Neuronal stem cell (in vitro differentiated cells): Measurements from ENCODE around the gene TRIM63.

ENCODE experiments used
- DNase-seq: peaks from one replicate; pipeline ENCODE4 v3.0.0-alpha.2; 2013; ENCODE audit warnings: low spot score
- H2AFZ ChIP-seq: one replicate; pipeline ENCODE4 v1.6.1; 2013; ENCODE audit warnings: mild to moderate bottlenecking, low read length, inconsistent platforms
- H2AK5ac ChIP-seq: 2 replicates; pipeline ENCODE4 v1.6.1; 2013; ENCODE audit warnings: low read depth, mild to moderate bottlenecking, inconsistent platforms, low read length, moderate library complexity, mixed read lengths
- H2BK120ac ChIP-seq: 2 replicates; pipeline ENCODE4 v1.6.1; 2013; ENCODE audit warnings: low read depth, mild to moderate bottlenecking, inconsistent platforms, low read length, moderate library complexity, mixed read lengths
- H2BK12ac ChIP-seq: one replicate; pipeline ENCODE4 v1.6.1; 2013; ENCODE audit warnings: low read length, inconsistent platforms
- H2BK15ac ChIP-seq: 2 replicates; pipeline ENCODE4 v1.6.1; 2013; ENCODE audit warnings: mild to moderate bottlenecking, low read length, inconsistent platforms, mixed read lengths
- H2BK5ac ChIP-seq: one replicate; pipeline ENCODE4 v1.6.1; 2013; ENCODE audit warnings: inconsistent platforms, mild to moderate bottlenecking, low read length, moderate library complexity
- H3K14ac ChIP-seq: one replicate; pipeline ENCODE4 v1.6.1; 2013; ENCODE audit warnings: low read length, inconsistent platforms
- H3K18ac ChIP-seq: 2 replicates; pipeline ENCODE4 v1.6.1; 2013; ENCODE audit warnings: low read length, inconsistent platforms
- H3K23ac ChIP-seq: 2 replicates; pipeline ENCODE4 v1.6.1; 2013; ENCODE audit warnings: low read depth, mild to moderate bottlenecking, mixed read lengths, low read length, inconsistent platforms; ENCODE audit not compliant: poor library complexity
- H3K27ac ChIP-seq: replicated peaks from 3 replicates; pipeline ENCODE4 v1.5.1; 2013; ENCODE audit warnings: low read length, inconsistent platforms
- H3K27me3 ChIP-seq, 3 experiments: 2 replicates each; pipeline ENCODE4 v1.6.1; 2013; ENCODE audit warnings: low read length in 3 of 3, mild to moderate bottlenecking in 2 of 3, inconsistent platforms in 1 of 3, low read depth in 1 of 3, mixed read lengths in 1 of 3, moderate library complexity in 1 of 3; ENCODE audit not compliant: control insufficient read depth in 3 of 3, insufficient read depth in 3 of 3
- H3K36me3 ChIP-seq, 2 donors: replicated peaks in 1 of 2; 2 replicates each; pipeline ENCODE4 v1.6.1; 2013; ENCODE audit warnings: low read length in 2 of 2; ENCODE audit not compliant: control insufficient read depth in 2 of 2, insufficient read depth in 2 of 2
- H3K4ac ChIP-seq: 2 replicates; pipeline ENCODE4 v1.6.1; 2013; ENCODE audit warnings: inconsistent platforms, mild to moderate bottlenecking, low read length, moderate library complexity
- H3K4me1 ChIP-seq, 2 donors: 1 replicate in 1 of 2; 2 replicates in 1 of 2; pipeline ENCODE4 v1.6.1; 2013; ENCODE audit warnings: low read length in 2 of 2, low read depth in 1 of 2; ENCODE audit not compliant: control insufficient read depth in 2 of 2, insufficient read depth in 1 of 2
- H3K4me2 ChIP-seq: one replicate; pipeline ENCODE4 v1.6.1; 2013; ENCODE audit warnings: mild to moderate bottlenecking, low read length, inconsistent platforms; ENCODE audit not compliant: insufficient read depth, poor library complexity, severe bottlenecking
- H3K4me3 ChIP-seq, 2 donors: 2 replicates each; pipeline ENCODE4 v1.5.1; 2013; ENCODE audit warnings: low read length in 2 of 2, mild to moderate bottlenecking in 2 of 2, inconsistent platforms in 1 of 2, moderate library complexity in 1 of 2
- H3K79me1 ChIP-seq: one replicate; pipeline ENCODE4 v1.6.1; 2013; ENCODE audit warnings: low read depth, mild to moderate bottlenecking, inconsistent platforms, low read length, moderate library complexity
- H3K9ac ChIP-seq: one replicate; pipeline ENCODE4 v1.6.1; 2013; ENCODE audit warnings: mild to moderate bottlenecking, low read depth, low read length, inconsistent platforms; ENCODE audit not compliant: poor library complexity
- H3K9me3 ChIP-seq, 2 donors: replicated peaks in 1 of 2; 2 replicates each; pipeline versions ENCODE3 to v1.6.1; 2013; ENCODE audit warnings: low read length in 2 of 2, mild to moderate bottlenecking in 2 of 2, inconsistent platforms in 1 of 2, low read depth in 1 of 2, mixed read lengths in 1 of 2, moderate library complexity in 1 of 2; ENCODE audit not compliant: control insufficient read depth in 2 of 2, insufficient read depth in 1 of 2
- H4K8ac ChIP-seq: one replicate; pipeline ENCODE4 v1.6.1; 2013; ENCODE audit warnings: low read depth, mild to moderate bottlenecking, inconsistent platforms, low read length, moderate library complexity
- H4K91ac ChIP-seq: one replicate; pipeline ENCODE4 v1.6.1; 2013; ENCODE audit warnings: low read length, low read depth, mild to moderate bottlenecking, inconsistent platforms; ENCODE audit not compliant: poor library complexity
- WGBS, 2 donors: extraction: QIAGEN DNeasy Blood & Tissue Kit; methylation state at CpG; one replicate each; pipeline ENCODE4 v1.1.7; 2013; ENCODE audit warnings: missing lambda C conversion rate in 2 of 2, mixed read lengths in 1 of 2; ENCODE audit not compliant: insufficient read length in 2 of 2, insufficient replicate concordance in 1 of 2; ENCODE audit errors: extremely low coverage in 2 of 2; 5-methylcytosine and 5-hydroxymethylcytosine counted together

Gene TRIM63

DNA sequence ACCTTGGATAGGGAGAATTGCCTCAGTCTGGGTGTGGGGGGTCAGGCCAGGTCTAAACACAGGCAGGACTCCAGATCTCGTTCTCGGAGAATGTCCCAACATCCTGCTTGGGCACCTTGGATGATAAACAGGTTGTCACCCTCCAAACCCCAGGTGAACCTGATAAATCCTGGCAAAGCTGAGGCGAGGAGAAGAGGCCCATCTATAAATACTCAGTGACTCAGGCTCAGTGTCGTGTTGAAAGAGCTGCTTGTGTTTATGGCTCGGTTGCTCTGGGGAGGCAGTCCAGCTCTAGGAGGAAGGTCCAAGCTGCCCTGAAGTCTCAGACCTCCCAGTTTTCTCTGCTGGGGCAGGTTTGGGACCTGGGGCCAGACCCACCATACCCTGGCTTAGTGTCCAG is 15.8 kb upstream of the TRIM63 start:
- H3K14ac ChIP-seq: no peak overlapping the region
- no peaks in the 10 kb centered on the region for H3K9me3 ChIP-seq
- H4K8ac ChIP-seq: no peak overlapping the region
- no peak overlapping the region for H3K23ac ChIP-seq
- H3K27me3 ChIP-seq: peaks cover 0 to 31% (median 0%) of the 10 kb centered on the region in 3 experiments
- no peak overlapping the region for H3K9ac ChIP-seq
- no peak overlapping the region for H2AFZ ChIP-seq
- no peak overlapping the region for H3K4ac ChIP-seq
- H3K27ac ChIP-seq: no peak overlapping the region
- no peak overlapping the region for H2BK5ac ChIP-seq
- H2BK15ac ChIP-seq: no peak overlapping the region
- peaks cover 0 to 4% of the 10 kb centered on the region in 2 donors for H3K4me1 ChIP-seq
- H2BK12ac ChIP-seq: no peak overlapping the region
- H3K4me3 ChIP-seq: no peak overlapping the region
- no peak for DNase-seq
- H3K36me3 ChIP-seq: no peaks in the 10 kb centered on the region
- WGBS, 2 donors: no CpG with 5 or more reads among the region's 5 CpGs
- H3K4me2 ChIP-seq: no peak overlapping the region
- H3K18ac ChIP-seq: no peak overlapping the region
- no peak overlapping the region for H4K91ac ChIP-seq
- H2BK120ac ChIP-seq: no peak overlapping the region
- H2AK5ac ChIP-seq: no peak overlapping the region
- H3K79me1 ChIP-seq: no peaks in the 10 kb centered on the region

DNA sequence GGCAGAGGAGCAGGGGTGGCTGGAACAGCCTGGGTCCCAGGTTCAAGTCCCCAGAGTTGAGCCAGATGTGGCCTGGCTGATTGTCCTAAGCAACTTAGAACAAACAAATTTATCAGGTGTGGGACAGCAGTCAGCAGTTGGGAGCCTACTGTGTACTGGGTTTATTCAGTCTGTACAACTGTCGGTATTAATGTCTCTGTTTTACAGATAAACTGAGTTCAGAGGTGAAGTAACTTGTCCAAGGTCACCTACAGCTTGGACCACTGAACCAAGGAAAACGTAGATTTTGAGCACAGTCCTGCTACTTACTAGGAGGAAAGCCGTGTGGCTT is 14.6 kb upstream of the TRIM63 start:
- Histone ChIP-seq H3K79me1 (no peaks in the 10 kb centered on the region), H3K18ac (no peak overlapping the region), H3K4me1 (peaks cover 0 to 4% of the 10 kb centered on the region in 2 donors), H3K27ac (no peak overlapping the region), H2AK5ac (no peak overlapping the region), H2BK120ac (no peak overlapping the region), H3K4ac (no peak overlapping the region), H3K4me3 (no peak overlapping the region), H3K9ac (no peak overlapping the region), H3K9me3 (no peaks in the 10 kb centered on the region), H2BK15ac (no peak overlapping the region), H2BK5ac (no peak overlapping the region), H2BK12ac (no peak overlapping the region), H3K23ac (no peak overlapping the region), H4K8ac (no peak overlapping the region), H2AFZ (no peak overlapping the region), H3K27me3 (peaks cover 0 to 32% (median 0%) of the 10 kb centered on the region in 3 experiments), H3K36me3 (no peaks in the 10 kb centered on the region), H3K14ac (no peak overlapping the region), H3K4me2 (no peak overlapping the region), H4K91ac (no peak overlapping the region)
- DNase-seq: no peak
- no CpG with 5 or more reads among the region's 3 CpGs for WGBS, 2 donors

DNA sequence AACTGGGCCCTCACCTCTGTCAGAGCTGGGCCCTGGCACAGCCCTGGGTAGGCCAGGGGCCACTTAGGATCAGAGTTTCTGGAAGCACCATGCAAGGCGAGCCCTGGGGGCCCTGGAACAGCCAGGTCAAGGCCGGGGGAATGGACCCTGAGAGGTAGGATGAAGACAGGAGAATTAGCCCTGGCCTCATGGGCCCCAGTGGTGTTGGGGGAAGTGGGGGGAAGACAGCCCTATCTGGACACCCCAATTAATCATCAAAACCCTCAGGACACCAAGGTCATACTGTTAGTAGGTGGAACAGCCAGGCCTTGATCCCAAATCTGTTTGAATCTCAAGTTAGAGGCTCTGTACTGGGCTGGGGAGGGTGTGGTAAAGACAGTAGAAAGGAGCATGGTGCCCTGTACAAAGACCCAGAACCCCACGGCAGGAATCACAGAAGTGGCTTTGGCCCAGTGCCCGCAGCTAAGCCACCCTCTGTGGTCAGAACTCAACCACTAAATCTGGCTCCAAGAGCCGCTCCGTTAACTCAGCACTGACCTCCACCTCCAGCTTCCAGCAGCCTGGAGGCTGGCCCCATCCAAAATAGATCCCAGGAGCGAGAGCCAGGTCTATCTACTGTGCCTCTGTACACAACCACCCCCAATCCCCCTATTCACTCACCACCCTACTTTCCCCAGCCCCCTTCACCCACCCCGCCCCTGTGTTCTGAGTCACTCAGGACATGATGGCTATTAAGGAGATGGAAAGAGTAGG is 14.0 kb upstream of the TRIM63 start:
- no CpG with 5 or more reads among the region's 8 CpGs for WGBS, 2 donors
- H4K91ac ChIP-seq: no peak overlapping the region
- no peak overlapping the region for H3K14ac ChIP-seq
- no peak overlapping the region for H3K27ac ChIP-seq
- no peak overlapping the region for H2BK15ac ChIP-seq
- H2AK5ac ChIP-seq: no peak overlapping the region
- H3K4me1 ChIP-seq: peaks cover 0 to 4% of the 10 kb centered on the region in 2 donors
- H3K9me3 ChIP-seq: no peaks in the 10 kb centered on the region
- no peak overlapping the region for H3K4me3 ChIP-seq
- H2BK120ac ChIP-seq: no peak overlapping the region
- H4K8ac ChIP-seq: no peak overlapping the region
- no peak overlapping the region for H3K23ac ChIP-seq
- no peak overlapping the region for H2BK12ac ChIP-seq
- H3K18ac ChIP-seq: no peak overlapping the region
- no peaks in the 10 kb centered on the region for H3K79me1 ChIP-seq
- H3K4me2 ChIP-seq: no peak overlapping the region
- H3K9ac ChIP-seq: no peak overlapping the region
- no peak overlapping the region for H2AFZ ChIP-seq
- H3K27me3 ChIP-seq: peaks cover 0 to 32% (median 0%) of the 10 kb centered on the region in 3 experiments
- no peaks in the 10 kb centered on the region for H3K36me3 ChIP-seq
- H3K4ac ChIP-seq: no peak overlapping the region
- H2BK5ac ChIP-seq: no peak overlapping the region
- no peak for DNase-seq

DNA sequence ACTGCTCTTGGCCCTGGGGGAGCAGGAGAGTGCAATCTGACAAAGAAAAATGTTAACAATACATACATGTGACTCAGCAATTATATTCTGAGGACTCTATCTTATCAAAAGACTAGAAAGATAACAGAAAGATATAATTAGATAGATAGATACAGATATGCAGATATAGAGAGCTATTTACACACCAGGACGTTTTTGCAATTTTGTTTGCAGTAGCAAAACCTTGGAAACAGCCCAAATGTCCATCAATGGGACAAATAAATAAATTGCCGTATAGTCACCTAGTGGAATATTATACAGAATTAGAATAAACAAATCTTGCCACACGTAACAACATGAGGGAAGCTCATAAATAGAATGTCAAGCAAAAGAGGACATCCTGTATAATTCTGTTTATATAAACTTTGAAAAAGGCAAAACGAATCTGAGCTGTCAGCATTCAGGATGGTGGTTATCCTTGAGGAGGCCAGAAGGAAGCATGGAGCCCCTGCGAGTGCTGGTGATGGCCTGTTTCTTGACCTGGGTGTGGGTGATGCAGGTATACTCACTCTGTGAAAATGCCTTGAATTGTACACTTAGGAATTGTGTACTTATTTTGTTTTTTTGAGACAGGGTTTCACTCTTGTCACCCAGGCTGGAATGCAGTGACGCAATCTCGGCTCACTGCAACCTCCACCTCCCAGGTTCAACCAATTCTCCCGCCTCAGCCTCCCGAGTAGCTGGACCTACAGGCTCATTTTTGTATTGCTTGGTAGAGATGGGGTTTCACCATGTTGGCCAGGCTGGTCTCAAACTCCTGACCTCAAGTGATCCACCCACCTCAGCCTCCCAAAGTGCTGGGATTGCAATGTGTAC is 12.8 kb upstream of the TRIM63 start:
- no peak overlapping the region for H2BK15ac ChIP-seq
- H3K4ac ChIP-seq: no peak overlapping the region
- no peak overlapping the region for H3K14ac ChIP-seq
- peaks cover 0 to 4% of the 10 kb centered on the region in 2 donors for H3K4me1 ChIP-seq
- no peak overlapping the region for H2BK5ac ChIP-seq
- no peak overlapping the region for H2AK5ac ChIP-seq
- H3K79me1 ChIP-seq: no peaks in the 10 kb centered on the region
- H3K4me2 ChIP-seq: no peak overlapping the region
- no peak overlapping the region for H3K9ac ChIP-seq
- H3K23ac ChIP-seq: no peak overlapping the region
- no peak overlapping the region for H2AFZ ChIP-seq
- no peak overlapping the region for H3K27ac ChIP-seq
- no peak overlapping the region for H2BK120ac ChIP-seq
- H3K4me3 ChIP-seq: no peak overlapping the region
- no peaks in the 10 kb centered on the region for H3K9me3 ChIP-seq
- H3K18ac ChIP-seq: no peak overlapping the region
- H2BK12ac ChIP-seq: no peak overlapping the region
- no peak for DNase-seq
- H3K36me3 ChIP-seq: no peaks in the 10 kb centered on the region
- peaks cover 0 to 31% (median 0%) of the 10 kb centered on the region in 3 experiments for H3K27me3 ChIP-seq
- H4K91ac ChIP-seq: no peak overlapping the region
- no peak overlapping the region for H4K8ac ChIP-seq
- WGBS, 2 donors: no CpG with 5 or more reads among the region's 9 CpGs
